KOPT-K1 (cell line): ENCODE data around the gene GRID1.

Experiments
- H3K27ac ChIP-seq: fragments of 200-600 bp; sonication (generic); 2 replicates; pipeline ENCODE4 v1.5.1; 2016; ENCODE audit warnings: antibody characterized with exemption, mild to moderate bottlenecking, low read depth, low read length; ENCODE audit not compliant: poor library complexity, severe bottlenecking
- H3K36me3 ChIP-seq: fragments of 200-600 bp; sonication (generic); 2 replicates; pipeline ENCODE4 v1.5.1; 2017; ENCODE audit warnings: antibody characterized with exemption, mild to moderate bottlenecking, low read length, moderate library complexity; ENCODE audit not compliant: insufficient read depth
- H3K9me3 ChIP-seq: fragments of 200-600 bp; sonication (generic); 2 replicates; pipeline ENCODE4 v1.5.1; 2017; ENCODE audit warnings: antibody characterized with exemption, low read length, mild to moderate bottlenecking; ENCODE audit not compliant: insufficient read depth, poor library complexity, severe bottlenecking

Gene GRID1

GRCh38 chr10:86210416-86210815, 156.2 kb downstream of the GRID1 start:
- H3K36me3 ChIP-seq, result no peaks in the 10 kb centered on the region
- H3K27ac ChIP-seq, result no peak overlapping the region
- no peaks in the 10 kb centered on the region for H3K9me3 ChIP-seq

DNA sequence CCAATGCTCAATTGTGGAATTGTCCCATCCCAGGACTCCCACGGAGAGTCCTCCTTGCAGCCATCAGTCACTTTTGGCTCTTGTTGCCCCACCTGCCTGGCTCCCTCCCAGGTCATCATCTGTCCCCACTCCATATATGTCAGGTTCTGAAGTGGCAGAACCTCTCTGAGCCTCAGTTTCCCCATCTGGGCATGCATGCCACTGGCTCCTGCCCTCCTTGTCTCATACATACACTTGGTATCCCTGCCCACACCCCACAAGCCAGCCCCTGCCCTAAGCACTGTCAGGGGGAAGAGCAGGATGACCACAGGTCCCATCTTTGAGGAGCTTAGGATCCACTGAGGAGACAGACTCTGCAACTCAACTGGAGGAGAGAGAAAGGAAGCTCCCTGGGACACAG, 156.9 kb downstream of the GRID1 start:
- no peaks in the 10 kb centered on the region for H3K36me3 ChIP-seq
- H3K9me3 ChIP-seq, result no peaks in the 10 kb centered on the region
- H3K27ac ChIP-seq, result no peak overlapping the region

- H3K27ac ChIP-seq, result no peak overlapping the region
- H3K9me3 ChIP-seq, result no peaks in the 10 kb centered on the region
Observed at GRCh38 chr10:86207226-86207625, 159.4 kb downstream of the GRID1 start.

GRCh38 chr10:86206240-86206579, 160.4 kb downstream of the GRID1 start:
- Histone ChIP-seq H3K27ac (no peak overlapping the region), H3K9me3 (no peaks in the 10 kb centered on the region), H3K36me3 (no peaks in the 10 kb centered on the region)

More at GRCh38 chr10:86207226-86207625, 159.4 kb downstream of the GRID1 start:
- H3K36me3 ChIP-seq, result no peaks in the 10 kb centered on the region

GRCh38 chr10:86205306-86206239, 161.0 kb downstream of the GRID1 start:
- H3K36me3 ChIP-seq, result no peaks in the 10 kb centered on the region
- H3K9me3 ChIP-seq, result no peaks in the 10 kb centered on the region
- no peak overlapping the region for H3K27ac ChIP-seq

DNA sequence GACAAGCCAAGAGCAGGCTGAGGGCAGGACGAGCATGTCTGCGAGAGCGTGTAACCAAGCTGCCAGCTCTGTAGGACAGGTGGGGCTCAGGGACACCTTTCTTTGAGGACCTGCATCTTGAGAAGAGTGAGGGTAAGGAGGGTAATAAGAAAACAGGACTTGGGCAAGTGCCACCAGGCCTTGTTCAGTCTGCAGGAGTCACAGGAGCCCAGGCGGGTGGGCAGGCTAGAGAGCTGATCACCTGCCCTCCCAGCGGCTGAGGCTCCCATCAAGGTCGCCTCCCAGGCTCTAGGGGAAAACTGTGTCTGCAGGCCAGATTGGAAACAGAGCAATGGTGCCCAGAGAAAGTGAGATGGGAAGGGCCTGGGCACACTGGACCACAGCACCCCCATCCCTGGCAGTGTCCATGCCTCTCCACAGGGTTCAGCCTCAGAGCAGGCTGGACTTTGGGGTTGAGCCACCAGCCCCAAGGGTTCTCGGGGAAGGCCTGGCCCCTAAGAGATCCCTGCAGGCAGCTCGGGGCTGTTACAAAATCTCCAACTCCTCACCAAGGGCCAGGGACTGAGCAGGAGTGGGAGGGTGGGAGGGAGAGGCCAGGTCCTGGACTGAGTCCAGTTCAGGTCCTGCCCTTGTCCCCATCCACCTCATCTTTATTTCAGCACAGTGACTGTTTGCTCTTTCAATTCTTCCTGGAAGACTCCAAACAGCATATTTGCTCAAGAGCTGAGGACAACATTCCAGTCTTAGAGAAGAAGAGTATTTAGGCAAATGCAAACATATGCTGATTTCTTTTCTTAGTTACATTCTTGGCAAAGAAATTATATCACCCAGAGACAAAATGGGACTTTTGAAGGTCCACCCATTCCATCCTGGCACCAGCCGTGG, 161.9 kb downstream of the GRID1 start:
- Histone ChIP-seq H3K36me3 (no peaks in the 10 kb centered on the region), H3K27ac (no peak overlapping the region), H3K9me3 (no peaks in the 10 kb centered on the region)

- no peak overlapping the region for H3K27ac ChIP-seq
- H3K9me3 ChIP-seq, result no peaks in the 10 kb centered on the region
- no peaks in the 10 kb centered on the region for H3K36me3 ChIP-seq
Observed at GRCh38 chr10:86203162-86203905, 163.3 kb downstream of the GRID1 start.

DNA sequence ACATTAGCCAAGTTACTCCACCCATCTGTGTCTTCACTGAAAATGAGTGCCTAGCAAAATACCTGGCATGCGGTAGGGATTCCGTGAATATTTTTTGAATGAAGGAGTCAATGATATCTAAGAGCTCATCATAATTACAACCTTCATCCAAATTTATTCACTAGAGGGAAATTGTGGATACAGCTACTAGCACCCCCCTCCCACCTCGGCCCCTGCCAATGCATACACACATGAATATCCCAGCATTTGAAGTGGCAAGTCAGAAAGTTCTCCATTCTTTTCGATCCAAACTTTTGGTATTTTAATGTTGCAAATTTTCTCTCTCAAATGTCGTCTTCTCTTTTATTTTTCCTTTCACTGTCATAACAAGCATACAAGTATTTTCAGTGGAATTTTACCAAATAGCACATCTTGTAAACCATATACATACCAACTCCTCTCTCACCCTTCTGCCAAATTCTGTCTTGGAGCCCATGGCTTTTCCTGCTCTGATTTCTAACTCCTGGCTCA, 164.3 kb downstream of the GRID1 start:
- no peaks in the 10 kb centered on the region for H3K36me3 ChIP-seq
- H3K9me3 ChIP-seq, result no peaks in the 10 kb centered on the region
- no peak overlapping the region for H3K27ac ChIP-seq

DNA sequence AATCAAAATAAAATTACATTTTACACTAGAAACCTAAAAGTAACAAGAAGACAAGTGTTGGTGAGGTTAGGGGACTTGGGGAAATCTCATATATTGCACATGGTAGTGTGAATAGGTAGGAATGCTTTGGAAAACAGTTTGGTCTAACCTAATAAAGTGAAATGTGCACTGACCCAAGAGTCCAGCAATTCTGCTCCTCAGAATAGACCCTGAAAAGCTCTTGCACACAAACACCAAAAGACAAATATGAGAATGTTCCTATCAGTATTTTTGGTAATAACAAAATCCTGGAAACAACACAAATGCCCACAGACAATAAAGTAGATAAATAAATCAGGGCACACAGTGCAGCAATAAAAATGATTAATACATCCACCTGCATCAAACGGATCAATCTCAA, 165.7 kb downstream of the GRID1 start:
- Histone ChIP-seq H3K27ac (no peak overlapping the region), H3K36me3 (no peaks in the 10 kb centered on the region), H3K9me3 (no peaks in the 10 kb centered on the region)

DNA sequence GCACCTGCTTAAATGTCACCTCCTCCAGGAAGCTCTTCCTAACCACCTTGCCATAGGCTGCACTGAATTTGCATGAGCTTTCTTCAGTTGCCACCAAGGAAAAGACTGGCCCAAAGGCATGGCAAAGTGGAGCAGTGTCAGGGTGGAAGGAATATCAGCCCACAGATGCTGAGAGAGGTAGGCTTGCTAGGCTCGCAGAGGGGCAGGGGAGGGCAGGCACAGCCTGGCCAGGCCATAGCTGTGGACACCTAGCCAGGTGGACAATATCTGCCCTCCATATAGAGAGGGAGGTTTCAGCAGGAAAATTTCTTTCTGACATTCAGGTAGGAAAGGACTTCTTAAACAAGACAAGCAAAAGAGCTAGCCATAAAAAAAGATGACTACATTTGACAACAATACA, 166.3 kb downstream of the GRID1 start:
- no peak overlapping the region for H3K27ac ChIP-seq
- no peaks in the 10 kb centered on the region for H3K9me3 ChIP-seq
- H3K36me3 ChIP-seq, result no peaks in the 10 kb centered on the region

DNA sequence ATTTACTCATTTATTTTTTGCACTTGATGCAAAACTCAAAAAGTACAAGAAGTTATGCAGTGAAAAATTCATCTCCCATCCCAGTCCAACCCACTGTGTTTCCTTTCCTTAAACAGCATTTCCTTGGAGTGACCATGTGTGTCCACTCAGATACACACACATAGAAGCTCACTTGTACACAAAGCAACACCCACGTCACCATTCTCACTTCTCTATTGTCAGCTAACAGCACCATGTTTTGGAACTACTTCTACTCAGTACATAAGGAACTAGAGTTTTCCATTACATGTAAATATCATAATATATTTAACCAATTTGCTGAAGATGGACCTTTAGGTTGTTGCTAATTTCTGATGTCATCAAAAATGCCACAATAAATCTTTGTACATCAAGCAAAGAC, 167.6 kb downstream of the GRID1 start:
- Histone ChIP-seq H3K9me3 (no peaks in the 10 kb centered on the region), H3K27ac (no peak overlapping the region), H3K36me3 (no peaks in the 10 kb centered on the region)

DNA sequence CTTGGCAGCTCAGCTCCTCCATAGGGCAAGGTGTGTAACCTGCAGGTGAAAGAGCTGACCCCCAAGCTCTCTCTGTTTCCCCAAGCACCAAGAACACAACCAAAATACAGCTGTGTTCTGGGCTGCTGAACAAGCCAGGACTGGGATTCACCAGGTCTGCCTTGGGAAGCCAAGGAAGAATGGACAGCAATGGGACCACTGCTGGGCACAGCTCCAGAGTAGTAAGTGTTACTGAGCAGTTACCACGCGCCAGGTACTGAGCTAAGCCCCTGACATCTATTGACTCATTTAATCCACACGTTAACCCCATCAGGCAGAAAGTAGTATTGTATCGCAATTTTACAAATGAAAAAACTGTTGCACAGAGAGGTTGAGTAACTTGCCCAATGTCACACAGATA, 168.3 kb downstream of the GRID1 start:
- Histone ChIP-seq H3K9me3 (no peaks in the 10 kb centered on the region), H3K27ac (no peak overlapping the region), H3K36me3 (no peaks in the 10 kb centered on the region)

DNA sequence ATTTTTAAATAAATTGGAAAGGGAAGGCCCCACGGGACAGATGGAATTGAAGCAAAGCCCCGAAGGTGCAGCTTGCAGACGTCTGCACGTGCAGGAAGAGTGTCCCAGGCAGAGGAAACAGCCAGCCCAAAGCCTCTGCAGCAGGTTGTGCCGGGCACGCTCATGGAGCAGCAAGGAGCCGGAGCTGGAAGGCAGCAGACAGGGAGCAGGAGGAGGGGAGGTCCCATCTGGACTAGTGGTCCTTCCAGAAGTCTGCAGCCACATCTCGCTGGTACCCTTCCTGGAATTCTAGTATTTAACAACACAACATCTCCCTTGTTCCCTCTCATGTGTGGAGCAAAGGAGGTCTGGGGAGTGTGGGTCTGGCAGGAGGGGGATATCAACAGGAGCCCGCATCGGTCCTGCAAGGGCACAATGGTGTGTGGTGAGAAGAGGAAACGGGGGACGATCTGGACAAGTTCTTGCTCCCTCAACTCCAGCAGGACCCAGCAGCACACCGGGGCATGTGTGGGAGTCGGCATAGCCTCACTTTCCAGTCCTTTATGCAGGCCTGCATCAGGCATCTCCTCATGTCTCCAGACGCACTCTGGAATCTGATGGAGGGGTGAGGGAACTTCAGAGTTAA, 169.3 kb downstream of the GRID1 start:
- Histone ChIP-seq H3K27ac (no peak overlapping the region), H3K9me3 (no peaks in the 10 kb centered on the region), H3K36me3 (no peaks in the 10 kb centered on the region)

- Histone ChIP-seq H3K36me3 (no peaks in the 10 kb centered on the region), H3K27ac (no peak overlapping the region), H3K9me3 (no peaks in the 10 kb centered on the region)
Observed at GRCh38 chr10:86195521-86196157, 171.0 kb downstream of the GRID1 start.
